ENCODE results near the gene CT47A1. TPM values are rescaled to one million over a fixed set of nuclear protein-coding genes. Genes with fewer than 3 reads are reported as not detected.

Gene CT47A1
- polyA plus RNA-seq, 3 donors, result not detected

DNA sequence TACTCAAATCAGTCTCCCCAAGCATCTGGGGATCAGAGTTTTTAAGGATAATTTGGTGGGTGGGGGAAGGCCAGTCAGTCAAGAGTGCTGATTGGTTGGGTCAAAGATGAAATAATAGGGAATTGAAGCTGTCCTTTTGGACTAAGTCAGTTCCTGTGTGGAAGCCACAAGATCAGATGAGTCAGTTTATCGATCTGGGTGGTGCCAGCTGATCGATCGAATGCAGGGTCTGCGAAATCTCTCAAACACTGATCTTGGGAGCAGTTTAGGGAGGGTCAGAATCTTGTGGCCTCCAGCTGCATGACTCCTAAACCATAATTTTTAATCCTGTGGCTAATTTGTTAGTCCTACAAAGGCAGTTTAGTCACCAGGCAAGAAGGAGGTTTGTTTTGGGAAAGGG is 44.5 kb upstream of the CT47A1 start:
- H3K36me3 ChIP-seq (replicated peaks in 1 of 2; ENCODE audit: control insufficient read depth in 1 of 2, insufficient read depth in 2 of 2, low read length in 2 of 2), result no peaks in the 10 kb centered on the region
- H4K20me1 ChIP-seq (ENCODE audit: insufficient read depth, low read length), result no peaks in the 10 kb centered on the region
- Mint-ChIP-seq H3K4me1 (no peaks in the 10 kb centered on the region), H3K36me3 (no peaks in the 10 kb centered on the region), H3K27me3 (ENCODE audit: low read depth in 3 of 3) (peaks cover 0 to 4% (median 0%) of the 10 kb centered on the region in 3 donors), H3K9me3 (peaks cover 0 to 7% (median 0%) of the 10 kb centered on the region in 7 donors), H3K27ac (no peak overlapping the region), H3K4me3 (no peak overlapping the region)
- H3K4me3 ChIP-seq (replicated peaks in 1 of 3; ENCODE audit: low read depth in 2 of 3, low read length in 3 of 3), result no peak overlapping the region
- intact Hi-C loops (cut with micrococcal nuclease), result no loop called here
- TF ChIP-seq, protein P1, sequence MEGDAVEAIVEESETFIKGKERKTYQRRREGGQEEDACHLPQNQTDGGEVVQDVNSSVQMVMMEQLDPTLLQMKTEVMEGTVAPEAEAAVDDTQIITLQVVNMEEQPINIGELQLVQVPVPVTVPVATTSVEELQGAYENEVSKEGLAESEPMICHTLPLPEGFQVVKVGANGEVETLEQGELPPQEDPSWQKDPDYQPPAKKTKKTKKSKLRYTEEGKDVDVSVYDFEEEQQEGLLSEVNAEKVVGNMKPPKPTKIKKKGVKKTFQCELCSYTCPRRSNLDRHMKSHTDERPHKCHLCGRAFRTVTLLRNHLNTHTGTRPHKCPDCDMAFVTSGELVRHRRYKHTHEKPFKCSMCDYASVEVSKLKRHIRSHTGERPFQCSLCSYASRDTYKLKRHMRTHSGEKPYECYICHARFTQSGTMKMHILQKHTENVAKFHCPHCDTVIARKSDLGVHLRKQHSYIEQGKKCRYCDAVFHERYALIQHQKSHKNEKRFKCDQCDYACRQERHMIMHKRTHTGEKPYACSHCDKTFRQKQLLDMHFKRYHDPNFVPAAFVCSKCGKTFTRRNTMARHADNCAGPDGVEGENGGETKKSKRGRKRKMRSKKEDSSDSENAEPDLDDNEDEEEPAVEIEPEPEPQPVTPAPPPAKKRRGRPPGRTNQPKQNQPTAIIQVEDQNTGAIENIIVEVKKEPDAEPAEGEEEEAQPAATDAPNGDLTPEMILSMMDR (IDR thresholded peaks at IDR 0.05), result no peak
- WGBS (ENCODE audit: insufficient coverage), result no CpG with 5 or more reads among the region's 4 CpGs
- no peaks in the 10 kb centered on the region for H3K79me2 ChIP-seq (ENCODE audit: insufficient read depth, low read length)
- no peaks in the 10 kb centered on the region for H3K9me3 ChIP-seq (replicated peaks in 1 of 2; ENCODE audit: control insufficient read depth in 1 of 2, insufficient read depth in 1 of 2, low read length in 2 of 2)
- DNase-seq, result no peak
- H3K4me2 ChIP-seq (replicated peaks; ENCODE audit: extremely low read depth, low read length, poor library complexity, severe bottlenecking), result no peak overlapping the region
- no peak overlapping the region for H3K9ac ChIP-seq (ENCODE audit: insufficient read depth, low read length, poor library complexity, severe bottlenecking)
- H2AFZ ChIP-seq (ENCODE audit: insufficient read depth, low read depth, low read length, poor library complexity, severe bottlenecking), result no peak overlapping the region
- no peaks in the 10 kb centered on the region for H3K4me1 ChIP-seq (ENCODE audit: control insufficient read depth in 1 of 2, insufficient read depth in 2 of 2, low read length in 2 of 2)
- H3K27me3 ChIP-seq (ENCODE audit: control insufficient read depth in 2 of 2, insufficient read depth in 2 of 2, low read length in 2 of 2), result no peaks in the 10 kb centered on the region
- H3K27ac ChIP-seq (ENCODE audit: low read depth in 1 of 2, low read length in 2 of 2), result no peak overlapping the region

- Histone ChIP-seq H3K4me1 (ENCODE audit: control insufficient read depth in 1 of 2, insufficient read depth in 2 of 2, low read length in 2 of 2) (no peaks in the 10 kb centered on the region), H3K9me3 (replicated peaks in 1 of 2; ENCODE audit: control insufficient read depth in 1 of 2, insufficient read depth in 1 of 2, low read length in 2 of 2) (no peaks in the 10 kb centered on the region), H3K9ac (ENCODE audit: insufficient read depth, low read length, poor library complexity, severe bottlenecking) (no peak overlapping the region), H3K4me2 (replicated peaks; ENCODE audit: extremely low read depth, low read length, poor library complexity, severe bottlenecking) (no peak overlapping the region), H3K27ac (ENCODE audit: low read depth in 1 of 2, low read length in 2 of 2) (no peak overlapping the region), H3K36me3 (replicated peaks in 1 of 2; ENCODE audit: control insufficient read depth in 1 of 2, insufficient read depth in 2 of 2, low read length in 2 of 2) (no peaks in the 10 kb centered on the region), H4K20me1 (ENCODE audit: insufficient read depth, low read length) (no peaks in the 10 kb centered on the region), H2AFZ (ENCODE audit: insufficient read depth, low read depth, low read length, poor library complexity, severe bottlenecking) (no peak overlapping the region), H3K27me3 (ENCODE audit: control insufficient read depth in 2 of 2, insufficient read depth in 2 of 2, low read length in 2 of 2) (no peaks in the 10 kb centered on the region), H3K4me3 (replicated peaks in 1 of 3; ENCODE audit: low read depth in 2 of 3, low read length in 3 of 3) (no peak overlapping the region), H3K79me2 (ENCODE audit: insufficient read depth, low read length) (no peaks in the 10 kb centered on the region)
- intact Hi-C loops (cut with micrococcal nuclease), result no loop called here
- Mint-ChIP-seq H3K27me3 (ENCODE audit: low read depth in 3 of 3) (peaks cover 0 to 4% (median 0%) of the 10 kb centered on the region in 3 donors), H3K4me1 (no peaks in the 10 kb centered on the region), H3K27ac (no peak overlapping the region), H3K9me3 (peaks cover 0 to 9% (median 0%) of the 10 kb centered on the region in 7 donors), H3K4me3 (no peak overlapping the region), H3K36me3 (no peaks in the 10 kb centered on the region)
- no peak for DNase-seq
- TF ChIP-seq, protein P1 (IDR thresholded peaks at IDR 0.05), result no peak
- no CpG with 5 or more reads among the region's 1 CpG for WGBS (ENCODE audit: insufficient coverage)
Measured at GRCh38 chrX:121028419-121028818, 42.9 kb upstream of the CT47A1 start.

Measured in CD14-positive monocyte (primary cell).